GM18873 (cell line): ENCODE data around the gene CHST3.

Source experiments
- ATAC-seq: cut with Tn5 transposase; IDR thresholded peaks from one replicate; pipeline ENCODE4 v1.9.1; 2021; ENCODE audit warnings: mild to moderate bottlenecking, moderate library complexity, moderate number of reproducible peaks; ENCODE audit not compliant: unreplicated experiment, low FRiP score

CHST3 gene

GRCh38 chr10:72008096-72008981 lies 44.1 kb downstream of the CHST3 start:
- ATAC-seq = no peak

GRCh38 chr10:72009051-72009424 lies 44.8 kb downstream of the CHST3 start:
- ATAC-seq = no peak

GRCh38 chr10:72009425-72010081 lies 45.4 kb downstream of the CHST3 start:
- no peak for ATAC-seq

GRCh38 chr10:72010234-72010973 lies 46.2 kb downstream of the CHST3 start:
- ATAC-seq = no peak

- ATAC-seq = no peak
Observed at GRCh38 chr10:72011016-72011415, 46.8 kb downstream of the CHST3 start.

GRCh38 chr10:72011468-72011867 lies 47.3 kb downstream of the CHST3 start:
- ATAC-seq = no peak

- no peak for ATAC-seq
Observed at GRCh38 chr10:72011976-72012512, 47.8 kb downstream of the CHST3 start.

- no peak for ATAC-seq
Observed at GRCh38 chr10:72012796-72013195, 48.6 kb downstream of the CHST3 start.

GRCh38 chr10:72013202-72013945 lies 49.2 kb downstream of the CHST3 start:
- ATAC-seq = no peak

GRCh38 chr10:72014197-72014596 lies 50.0 kb downstream of the CHST3 start:
- ATAC-seq = no peak

GRCh38 chr10:72014785-72015480 lies 50.7 kb downstream of the CHST3 start:
- ATAC-seq = no peak

GRCh38 chr10:72015841-72016240 lies 51.6 kb downstream of the CHST3 start:
- ATAC-seq = no peak

- no peak for ATAC-seq
Observed at GRCh38 chr10:72016608-72017300, 52.6 kb downstream of the CHST3 start.

- ATAC-seq = no peak
Observed at GRCh38 chr10:72019085-72019876, 55.1 kb downstream of the CHST3 start.

- no peak for ATAC-seq
Observed at GRCh38 chr10:72020914-72021809, 57.0 kb downstream of the CHST3 start.

- ATAC-seq = no peak
Observed at GRCh38 chr10:72022228-72022627, 58.0 kb downstream of the CHST3 start.

GRCh38 chr10:72024596-72024995 lies 60.4 kb downstream of the CHST3 start:
- ATAC-seq = no peak
